ENCODE results near the gene CCL2. TPM values are rescaled to one million over a fixed set of nuclear protein-coding genes. Genes with fewer than 3 reads are reported as not detected.

Gene CCL2
- total RNA-seq, 1 experiment from 2014 or later, result 1.4 TPM

DNA sequence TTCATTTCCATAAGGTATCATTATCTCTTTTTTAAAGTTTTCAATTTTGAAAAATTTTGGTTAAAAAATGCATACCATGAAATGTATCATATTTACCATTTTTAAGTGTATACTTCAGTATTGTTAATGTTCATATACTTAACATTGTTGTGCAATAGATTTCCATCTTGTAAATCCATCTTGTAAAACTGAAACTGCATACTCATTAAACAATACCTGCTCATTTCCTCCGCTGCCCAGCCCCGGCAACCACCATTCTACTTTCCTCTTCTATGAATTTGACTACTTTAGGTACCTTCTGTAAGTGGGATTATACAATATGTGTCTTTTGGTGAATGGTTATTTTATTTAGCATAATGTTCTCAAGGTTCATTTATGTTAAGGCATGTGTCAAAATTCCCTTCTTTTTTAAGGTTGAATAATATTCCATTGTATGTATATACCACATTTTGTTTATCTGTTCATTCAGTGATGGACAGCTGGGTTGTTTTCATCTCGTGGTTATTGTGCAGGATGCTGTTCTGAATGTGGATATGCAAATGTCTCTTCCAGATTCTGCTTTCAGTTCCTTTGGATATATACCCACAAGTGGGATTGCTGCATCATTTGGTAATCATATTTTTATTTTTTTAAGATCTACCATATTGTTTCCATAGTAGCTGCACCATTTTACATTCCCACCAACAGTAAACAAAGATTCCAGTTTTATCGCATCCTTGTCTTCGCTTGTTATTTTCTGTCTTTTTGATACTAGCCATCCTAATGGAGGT, 6.7 kb downstream of the CCL2 start:
- H3K36me3 Mint-ChIP-seq (ENCODE audit: insufficient read depth in 1 of 3, low read depth in 3 of 3), result no peaks in the 10 kb centered on the region; a peak in 1 of 7 replicates
- Histone ChIP-seq H3K9me3 (ENCODE audit: control insufficient read depth, low read depth, low read length) (no peaks in the 10 kb centered on the region), H3K23ac (ENCODE audit: insufficient read length, low read depth, low read length) (no peak overlapping the region), H4K20me1 (ENCODE audit: control insufficient read depth, insufficient read depth, insufficient read length) (no peaks in the 10 kb centered on the region), H3K27me3 (ENCODE audit: insufficient read depth, low read length) (no peaks in the 10 kb centered on the region), H4K8ac (replicated peaks; ENCODE audit: insufficient read length, low read depth, low read length) (no peak overlapping the region), H2BK5ac (ENCODE audit: insufficient read length, low read length) (no peak overlapping the region), H3K4me1 (ENCODE audit: insufficient read depth, low read length) (no peaks in the 10 kb centered on the region), H3K18ac (ENCODE audit: insufficient read length, low read depth, low read length) (no peak overlapping the region), H3K14ac (ENCODE audit: insufficient read depth, low read length) (no peak overlapping the region), H3K4me2 (ENCODE audit: insufficient read depth, insufficient read length, low read length) (no peak overlapping the region), H3T11ph (ENCODE audit: low read length) (no peak overlapping the region), H2AK5ac (ENCODE audit: insufficient read length, low read length) (no peak overlapping the region), H3K79me2 (ENCODE audit: insufficient read depth, low read length) (no peaks in the 10 kb centered on the region), H3K79me1 (ENCODE audit: insufficient read depth, low read depth, low read length, poor library complexity, severe bottlenecking) (no peaks in the 10 kb centered on the region), H3K23me2 (ENCODE audit: insufficient read length, low read depth, low read length, poor library complexity, severe bottlenecking) (no peaks in the 10 kb centered on the region), H2AFZ (ENCODE audit: low read length) (no peak overlapping the region), H3K9ac (ENCODE audit: extremely low read depth, insufficient read length, low read length) (no peak overlapping the region), H3K4ac (ENCODE audit: low read depth, low read length) (no peak overlapping the region), H2BK120ac (ENCODE audit: low read depth, low read length, poor library complexity, severe bottlenecking) (no peak overlapping the region), H2BK15ac (ENCODE audit: low read depth, low read length) (no peak overlapping the region), H2BK12ac (ENCODE audit: insufficient read length, low read depth, low read length) (no peak overlapping the region), H3K56ac (ENCODE audit: insufficient read length, low read depth, low read length) (no peak overlapping the region), H3K27ac (ENCODE audit: insufficient read length, low read depth, low read length) (no peak overlapping the region), H4K5ac (ENCODE audit: insufficient read length, low read depth, low read length) (no peak overlapping the region), H4K91ac (ENCODE audit: insufficient read length, low read depth, low read length) (no peak overlapping the region), H2BK20ac (ENCODE audit: low read depth, low read length, poor library complexity, severe bottlenecking) (no peak overlapping the region)
- DNase-seq, result no peak
- H3K9me3 Mint-ChIP-seq, result no peaks in the 10 kb centered on the region
- no CpG with 5 or more reads among the region's 5 CpGs for WGBS (ENCODE audit: extremely low coverage, insufficient read length, low lambda C conversion rate)
- no peak overlapping the region for H3K27ac Mint-ChIP-seq
- no peak overlapping the region for H3K4me3 Mint-ChIP-seq
- no peaks in the 10 kb centered on the region for H3K4me1 Mint-ChIP-seq
- peaks cover 11% of the 10 kb centered on the region for H3K27me3 Mint-ChIP-seq (ENCODE audit: low read depth)
- no peak for TF ChIP-seq CTCF (conservative IDR thresholded peaks at IDR 0.05)
